Measurements from ENCODE around the gene IER3IP1.

The IER3IP1 gene

DNA sequence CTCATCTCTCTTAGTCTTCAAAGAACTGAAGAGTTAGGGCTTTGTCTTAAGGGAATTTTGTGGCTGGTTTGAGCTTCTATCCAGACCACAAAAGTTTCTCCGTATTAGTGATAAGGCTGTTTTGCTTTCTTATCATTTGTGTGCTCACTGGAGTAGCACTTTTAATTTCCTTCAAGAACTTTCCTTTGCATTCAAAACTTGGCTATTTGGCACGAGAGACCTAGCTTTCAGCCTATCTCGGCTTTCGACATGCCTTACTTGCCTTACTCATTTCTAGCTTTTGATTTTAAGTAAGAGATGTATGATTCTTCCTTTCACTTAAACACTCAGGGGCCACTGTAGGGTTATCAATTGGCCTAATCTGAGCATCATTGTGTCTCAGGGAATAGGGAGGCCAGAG lies 55.7 kb downstream of the IER3IP1 start:
- TF ChIP-seq CSDC2 (CRISPR knock-in tag; IDR thresholded peaks at IDR 0.05) (no peak), ZNF565 (CRISPR knock-in tag; conservative IDR thresholded peaks at IDR 0.05; ENCODE audit: low read depth) (no peak)
- ATAC-seq: no peak

- ATAC-seq: no peak
- no peak for TF ChIP-seq GLIS3 (CRISPR knock-in tag; IDR thresholded peaks at IDR 0.05)
- TF ChIP-seq CSRNP3 (CRISPR knock-in tag; IDR thresholded peaks at IDR 0.05): no peak
Observed at GRCh38 chr18:47118981-47119380, 57.2 kb downstream of the IER3IP1 start.

GRCh38 chr18:47115205-47115604 lies 61.0 kb downstream of the IER3IP1 start:
- TF ChIP-seq BACH2 (CRISPR knock-in tag; IDR thresholded peaks at IDR 0.05; ENCODE audit: borderline replicate concordance) (no peak), TCF4 (CRISPR knock-in tag; IDR thresholded peaks at IDR 0.05; ENCODE audit: borderline replicate concordance) (no peak), ESRRG (CRISPR knock-in tag; IDR thresholded peaks at IDR 0.05) (no peak), GLIS3 (CRISPR knock-in tag; IDR thresholded peaks at IDR 0.05) (no peak), ZNF8 (CRISPR knock-in tag; IDR thresholded peaks at IDR 0.05) (no peak), POU6F1 (CRISPR knock-in tag; IDR thresholded peaks at IDR 0.05; ENCODE audit: borderline replicate concordance, low read depth) (no peak), ZFP30 (CRISPR knock-in tag; IDR thresholded peaks at IDR 0.05) (no peak), ZNF70 (CRISPR knock-in tag; IDR thresholded peaks at IDR 0.05) (no peak)
- TF ChIP-seq, protein P1, sequence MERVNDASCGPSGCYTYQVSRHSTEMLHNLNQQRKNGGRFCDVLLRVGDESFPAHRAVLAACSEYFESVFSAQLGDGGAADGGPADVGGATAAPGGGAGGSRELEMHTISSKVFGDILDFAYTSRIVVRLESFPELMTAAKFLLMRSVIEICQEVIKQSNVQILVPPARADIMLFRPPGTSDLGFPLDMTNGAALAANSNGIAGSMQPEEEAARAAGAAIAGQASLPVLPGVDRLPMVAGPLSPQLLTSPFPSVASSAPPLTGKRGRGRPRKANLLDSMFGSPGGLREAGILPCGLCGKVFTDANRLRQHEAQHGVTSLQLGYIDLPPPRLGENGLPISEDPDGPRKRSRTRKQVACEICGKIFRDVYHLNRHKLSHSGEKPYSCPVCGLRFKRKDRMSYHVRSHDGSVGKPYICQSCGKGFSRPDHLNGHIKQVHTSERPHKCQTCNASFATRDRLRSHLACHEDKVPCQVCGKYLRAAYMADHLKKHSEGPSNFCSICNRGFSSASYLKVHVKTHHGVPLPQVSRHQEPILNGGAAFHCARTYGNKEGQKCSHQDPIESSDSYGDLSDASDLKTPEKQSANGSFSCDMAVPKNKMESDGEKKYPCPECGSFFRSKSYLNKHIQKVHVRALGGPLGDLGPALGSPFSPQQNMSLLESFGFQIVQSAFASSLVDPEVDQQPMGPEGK (CRISPR knock-in tag; IDR thresholded peaks at IDR 0.05; ENCODE audit: borderline replicate concordance): no peak
- ATAC-seq: no peak

DNA sequence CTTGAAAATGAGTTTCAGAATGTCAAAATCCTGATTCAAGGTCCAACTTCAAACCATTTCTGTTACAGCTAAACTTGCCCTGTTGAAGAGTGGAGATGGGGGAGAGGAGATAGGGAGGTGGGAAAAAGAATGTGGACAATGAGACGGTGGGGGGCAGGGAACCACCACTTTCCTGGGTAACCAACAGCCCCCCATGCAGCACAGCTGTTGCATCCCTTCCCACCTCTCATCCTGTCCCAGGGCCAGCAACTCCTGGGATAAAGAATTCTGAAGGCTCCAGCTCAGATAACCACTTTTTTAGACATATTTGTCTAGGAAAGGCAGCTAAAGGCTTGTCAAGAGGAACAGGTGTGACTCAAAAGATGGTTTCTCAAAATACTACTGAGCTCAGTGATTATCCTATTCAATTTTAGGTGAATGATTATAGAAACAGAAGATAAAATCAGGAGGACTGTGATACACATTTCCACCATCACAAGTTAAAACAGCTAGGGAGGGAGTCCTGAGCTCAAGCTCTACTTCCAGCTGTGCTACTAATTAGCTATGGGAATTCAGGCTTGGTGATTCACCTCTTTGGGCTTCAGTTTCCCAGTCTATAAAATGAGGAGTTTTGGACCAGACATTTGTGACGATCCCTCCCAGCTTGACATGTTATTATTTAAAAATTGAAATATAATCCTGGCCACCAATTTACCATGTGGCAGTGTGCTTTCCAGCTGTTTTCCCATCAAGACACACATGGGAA lies 62.2 kb downstream of the IER3IP1 start:
- TF ChIP-seq TOX (CRISPR knock-in tag; IDR thresholded peaks at IDR 0.05; ENCODE audit: borderline replicate concordance) (no peak), ZFP30 (CRISPR knock-in tag; IDR thresholded peaks at IDR 0.05) (no peak), ZNF70 (CRISPR knock-in tag; IDR thresholded peaks at IDR 0.05) (no peak), POU6F1 (CRISPR knock-in tag; IDR thresholded peaks at IDR 0.05; ENCODE audit: borderline replicate concordance, low read depth) (no peak), ESRRG (CRISPR knock-in tag; IDR thresholded peaks at IDR 0.05) (no peak), CSDC2 (CRISPR knock-in tag; IDR thresholded peaks at IDR 0.05) (no peak)
- ATAC-seq: no peak

DNA sequence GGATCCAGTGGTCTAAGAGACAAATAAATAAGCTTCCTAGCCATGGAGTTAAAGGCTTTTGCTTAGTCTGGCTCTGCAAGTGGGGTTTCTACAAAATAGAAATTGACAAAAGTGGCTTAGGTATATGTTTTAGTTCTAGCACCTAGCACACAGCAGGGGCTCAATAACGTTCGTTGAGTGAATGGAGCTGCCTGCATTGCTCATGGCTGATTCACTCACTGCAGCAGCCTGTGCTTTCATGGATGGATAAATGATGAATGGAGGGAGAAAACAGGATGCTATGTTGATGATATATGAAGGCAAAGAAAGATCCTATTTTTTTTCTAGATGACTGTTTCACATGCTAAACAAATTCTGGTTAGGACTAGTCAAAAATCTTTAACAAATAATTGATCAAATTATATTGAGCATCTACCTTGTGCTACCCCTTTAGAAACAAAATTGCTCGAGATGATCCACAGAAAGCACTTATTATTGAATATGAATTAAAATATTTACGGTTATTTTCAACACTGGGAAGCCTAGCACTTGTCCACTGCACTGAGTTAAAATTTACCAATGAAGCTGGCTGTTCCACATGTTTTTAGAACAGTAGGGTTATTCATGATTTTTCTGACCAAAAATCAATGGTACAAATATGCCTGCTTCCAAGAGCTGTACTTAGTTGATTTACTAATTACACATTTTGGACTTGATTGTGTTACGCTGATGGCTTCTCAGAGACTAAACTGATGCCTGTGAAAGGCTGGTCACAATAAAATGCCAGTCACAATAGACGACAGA lies 65.5 kb downstream of the IER3IP1 start:
- ATAC-seq: no peak
- no peak for TF ChIP-seq ARNTL (CRISPR knock-in tag; IDR thresholded peaks at IDR 0.05; ENCODE audit: borderline replicate concordance, low read depth)

DNA sequence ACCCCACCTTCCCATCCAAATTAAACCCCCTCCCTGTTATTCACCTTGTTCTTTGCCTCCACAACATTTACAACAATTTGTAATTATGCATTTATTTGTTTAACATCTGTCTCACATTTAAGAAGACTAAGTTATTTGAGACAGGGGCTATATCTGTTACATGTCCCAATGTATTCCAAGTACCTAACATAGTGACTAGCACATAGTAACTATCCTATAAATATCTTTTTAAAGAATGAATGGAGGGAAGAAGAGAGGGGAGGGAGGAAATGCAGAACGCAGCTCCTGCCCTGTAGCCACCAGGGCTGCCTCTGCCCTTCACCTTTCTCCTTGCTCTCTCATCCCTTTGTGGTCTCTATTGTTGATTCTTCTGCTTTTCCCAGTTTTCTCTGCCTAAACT lies 66.4 kb downstream of the IER3IP1 start:
- ATAC-seq: no peak
- TF ChIP-seq, protein P1 (CRISPR knock-in tag; IDR thresholded peaks at IDR 0.05; ENCODE audit: borderline replicate concordance): no peak
- TF ChIP-seq ARNTL (CRISPR knock-in tag; IDR thresholded peaks at IDR 0.05; ENCODE audit: borderline replicate concordance, low read depth) (no peak), POU6F1 (CRISPR knock-in tag; IDR thresholded peaks at IDR 0.05; ENCODE audit: borderline replicate concordance, low read depth) (no peak), ZFP3 (CRISPR knock-in tag; IDR thresholded peaks at IDR 0.05) (no peak), PPARA (CRISPR knock-in tag; IDR thresholded peaks at IDR 0.05; ENCODE audit: borderline replicate concordance) (no peak), OSR1 (CRISPR knock-in tag; IDR thresholded peaks at IDR 0.05) (no peak), ZNF565 (CRISPR knock-in tag; conservative IDR thresholded peaks at IDR 0.05; ENCODE audit: low read depth) (no peak), ZNF70 (CRISPR knock-in tag; IDR thresholded peaks at IDR 0.05) (no peak), ZFP30 (CRISPR knock-in tag; IDR thresholded peaks at IDR 0.05) (no peak)
